SK-N-SH treated with all-trans-retinoic acid at 6 μM for 48 hours (cell line): Measurements from ENCODE around the gene GPER1.

Source experiments
- ARNTL ChIP-seq: fragments of 450-650 bp; formaldehyde crosslinking; IDR thresholded peaks from 2 replicates; pipeline ENCODE4 v1.5.0; 2020; ENCODE audit warnings: low read depth, mild to moderate bottlenecking, moderate library complexity, borderline replicate concordance
- CREB5 ChIP-seq: fragments of 250-450 bp; sonication (Bioruptor Pico); IDR thresholded peaks from 2 replicates; pipeline ENCODE4 v1.5.1; 2020; ENCODE audit warnings: low read depth, mild to moderate bottlenecking, moderate library complexity
- GLIS3 ChIP-seq: fragments of 250-450 bp; sonication (Bioruptor Pico); IDR thresholded peaks from 2 replicates; pipeline ENCODE4 v1.5.0; 2020; ENCODE audit warnings: mild to moderate bottlenecking, moderate library complexity
- OSR1 ChIP-seq: fragments of 250-450 bp; sonication (Bioruptor Pico); IDR thresholded peaks from 2 replicates; pipeline ENCODE4 v1.8.0; 2022; ENCODE audit warnings: moderate library complexity, mild to moderate bottlenecking, inconsistent platforms
- PATZ1 ChIP-seq: fragments of 250-450 bp; sonication (Bioruptor Pico); IDR thresholded peaks from 2 replicates; pipeline ENCODE4 v1.8.0; 2020; ENCODE audit warnings: mild to moderate bottlenecking, moderate library complexity, borderline replicate concordance
- POU6F1 ChIP-seq: fragments of 250-450 bp; sonication (Bioruptor Pico); IDR thresholded peaks from 2 replicates; pipeline ENCODE4 v1.8.0; 2021; ENCODE audit warnings: low read depth, mild to moderate bottlenecking, moderate library complexity, borderline replicate concordance
- RARB ChIP-seq: fragments of 250-450 bp; sonication (Bioruptor Pico); IDR thresholded peaks from 2 replicates; pipeline ENCODE4 v1.8.0; 2021; ENCODE audit warnings: mild to moderate bottlenecking, moderate library complexity
- SNAI2 ChIP-seq: fragments of 250-450 bp; sonication (Bioruptor Pico); IDR thresholded peaks from 2 replicates; pipeline ENCODE4 v1.5.0; 2020; ENCODE audit warnings: mild to moderate bottlenecking, moderate library complexity
- TOX ChIP-seq: fragments of 250-450 bp; sonication (Bioruptor Pico); IDR thresholded peaks from 2 replicates; pipeline ENCODE4 v1.8.0; 2021; ENCODE audit warnings: mild to moderate bottlenecking, moderate library complexity, borderline replicate concordance
- ZFP3 ChIP-seq: fragments of 250-450 bp; sonication (Bioruptor Pico); IDR thresholded peaks from 2 replicates; pipeline ENCODE4 v1.5.0; 2020; ENCODE audit warnings: mild to moderate bottlenecking, moderate library complexity
- ZFP30 ChIP-seq: fragments of 450-650 bp; formaldehyde crosslinking; IDR thresholded peaks from 2 replicates; pipeline ENCODE4 v1.5.0; 2022; ENCODE audit warnings: mild to moderate bottlenecking, moderate library complexity
- ZNF565 ChIP-seq: fragments of 450-650 bp; formaldehyde crosslinking; conservative IDR thresholded peaks from 2 replicates; pipeline ENCODE4 v1.5.0; 2020; ENCODE audit warnings: low read depth, mild to moderate bottlenecking, moderate library complexity
- ZNF8 ChIP-seq: fragments of 450-650 bp; formaldehyde crosslinking; IDR thresholded peaks from 2 replicates; pipeline ENCODE4 v1.5.0; 2020; ENCODE audit warnings: mild to moderate bottlenecking, moderate library complexity

GRCh38 chr7:1100834-1101562, 13.1 kb downstream of the GPER1 start:
- no peak for TF ChIP-seq CREB5 (CRISPR knock-in tag)
- no peak for TF ChIP-seq RARB
- no peak for TF ChIP-seq TOX (CRISPR knock-in tag)
- TF ChIP-seq ZFP3 (CRISPR knock-in tag): no peak
- no peak for TF ChIP-seq ZNF8 (CRISPR knock-in tag)
- TF ChIP-seq OSR1: no peak
- TF ChIP-seq SNAI2 (CRISPR knock-in tag): no peak
- no peak for TF ChIP-seq GLIS3 (CRISPR knock-in tag)
- no peak for TF ChIP-seq ZFP30 (CRISPR knock-in tag)
- no peak for TF ChIP-seq POU6F1 (CRISPR knock-in tag)
- TF ChIP-seq ARNTL (CRISPR knock-in tag): no peak
- TF ChIP-seq PATZ1 (CRISPR knock-in tag): no peak
- no peak for TF ChIP-seq ZNF565 (CRISPR knock-in tag)
